Body of pancreas (tissue), 4 donors: ENCODE data around the gene COL4A5. TPM values are rescaled to one million over a fixed set of nuclear protein-coding genes. Genes with fewer than 3 reads are reported as not detected.

Source experiments
- ATAC-seq: fragments of 150-250 bp; one replicate; pipeline ENCODE4 v1.9.1; 2016
- DNase-seq, 4 donors: peaks; one replicate each; pipeline ENCODE4 v3.0.0-alpha.2; 2019
- H3K27ac ChIP-seq, 4 donors: fragments of 200-600 bp; sonication (generic); 1 replicate in 3 of 4; 2 replicates in 1 of 4; pipeline versions ENCODE4 v1.5.1 to v1.6.1; 2016 to 2019; ENCODE audit warnings: mild to moderate bottlenecking in 1 of 4, mixed read lengths in 1 of 4, moderate library complexity in 1 of 4
- H3K27me3 ChIP-seq, 2 donors: fragments of 200-600 bp; sonication (generic); one replicate each; pipeline ENCODE4 v1.6.0; 2016; ENCODE audit warnings: mild to moderate bottlenecking in 1 of 2
- H3K36me3 ChIP-seq, 2 donors: fragments of 200-600 bp; sonication (generic); replicated peaks in 1 of 2; 2 replicates each; pipeline ENCODE4 v1.5.1; 2016; ENCODE audit warnings: low read depth in 2 of 2; ENCODE audit not compliant: insufficient read depth in 1 of 2
- H3K4me1 ChIP-seq: fragments of 200-600 bp; sonication (generic); one replicate; pipeline ENCODE4 v1.6.0; 2016
- H3K4me3 ChIP-seq, 2 donors: fragments of 200-600 bp; sonication (generic); 1 replicate in 1 of 2; 2 replicates in 1 of 2; pipeline ENCODE4 v1.5.1; 2016 to 2019
- H3K9me3 ChIP-seq, 3 donors: fragments of 200-600 bp; sonication (generic); 1 replicate in 2 of 3; 2 replicates in 1 of 3; pipeline ENCODE4 v1.5.1; 2016
- POLR2A ChIP-seq, 3 donors: fragments of 450-650 bp; IDR thresholded peaks; one replicate each; pipeline ENCODE4 v1.6.1; 2016; ENCODE audit warnings: antibody characterized with exemption in 3 of 3, mild to moderate bottlenecking in 2 of 3
- WGBS, 2 donors: methylation state at CpG; one replicate each; pipeline ENCODE4 v1.1.5; 2017; 5-methylcytosine and 5-hydroxymethylcytosine counted together
- intact Hi-C: fragments of 100-400 bp; cut with DNase I; formaldehyde crosslinking; loops from one replicate; pipeline ENCODE4 v1.15.1; 2023
- total RNA-seq, 2 donors: library from RNA; depleted of rRNA; stranded (reverse); fragments of >200 nt; gene quantifications; one replicate each; pipeline ENCODE4 v1.1.0, GENCODE V29; 2016
- TF ChIP-seq, protein P1 (sequence below), 7 experiments: fragments of 450-650 bp in 4 of 7; fragments of 200-600 bp in 3 of 7; sonication (generic) in 3 of 7; IDR thresholded peaks; one replicate each; pipeline ENCODE4 v1.5.1; 2016 to 2019; ENCODE audit warnings: antibody characterized with exemption in 7 of 7

The COL4A5 gene
- total RNA-seq, 2 donors from 2014 or later: 2.3 to 32.0 TPM

GRCh38 chrX:108442901-108443464 lies 3.3 kb downstream of the COL4A5 start:
- no peak for DNase-seq
- H3K36me3 ChIP-seq: no peaks in the 10 kb centered on the region
- no peaks in the 10 kb centered on the region for H3K9me3 ChIP-seq
- no peaks in the 10 kb centered on the region for H3K27me3 ChIP-seq
- TF ChIP-seq POLR2A (IDR thresholded peaks at IDR 0.05): no peak
- TF ChIP-seq, protein P1, sequence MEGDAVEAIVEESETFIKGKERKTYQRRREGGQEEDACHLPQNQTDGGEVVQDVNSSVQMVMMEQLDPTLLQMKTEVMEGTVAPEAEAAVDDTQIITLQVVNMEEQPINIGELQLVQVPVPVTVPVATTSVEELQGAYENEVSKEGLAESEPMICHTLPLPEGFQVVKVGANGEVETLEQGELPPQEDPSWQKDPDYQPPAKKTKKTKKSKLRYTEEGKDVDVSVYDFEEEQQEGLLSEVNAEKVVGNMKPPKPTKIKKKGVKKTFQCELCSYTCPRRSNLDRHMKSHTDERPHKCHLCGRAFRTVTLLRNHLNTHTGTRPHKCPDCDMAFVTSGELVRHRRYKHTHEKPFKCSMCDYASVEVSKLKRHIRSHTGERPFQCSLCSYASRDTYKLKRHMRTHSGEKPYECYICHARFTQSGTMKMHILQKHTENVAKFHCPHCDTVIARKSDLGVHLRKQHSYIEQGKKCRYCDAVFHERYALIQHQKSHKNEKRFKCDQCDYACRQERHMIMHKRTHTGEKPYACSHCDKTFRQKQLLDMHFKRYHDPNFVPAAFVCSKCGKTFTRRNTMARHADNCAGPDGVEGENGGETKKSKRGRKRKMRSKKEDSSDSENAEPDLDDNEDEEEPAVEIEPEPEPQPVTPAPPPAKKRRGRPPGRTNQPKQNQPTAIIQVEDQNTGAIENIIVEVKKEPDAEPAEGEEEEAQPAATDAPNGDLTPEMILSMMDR (IDR thresholded peaks at IDR 0.05): no peak
- no peak overlapping the region for H3K4me3 ChIP-seq
- H3K4me1 ChIP-seq: no peaks in the 10 kb centered on the region
- WGBS, 2 donors: 54 to 74% methylated on average over 2 of the region's 2 CpGs
- ATAC-seq: no peak
- intact Hi-C loops: no loop called here
- no peak overlapping the region for H3K27ac ChIP-seq

GRCh38 chrX:108447303-108447702 lies 7.7 kb downstream of the COL4A5 start:
- TF ChIP-seq, protein P1 (IDR thresholded peaks at IDR 0.05): no peak
- TF ChIP-seq POLR2A (IDR thresholded peaks at IDR 0.05): no peak
- intact Hi-C loops: no loop called here
- 62 to 81% methylated on average over 2 of the region's 2 CpGs for WGBS, 2 donors
- Histone ChIP-seq H3K27me3 (no peaks in the 10 kb centered on the region), H3K27ac (no peak overlapping the region), H3K36me3 (no peaks in the 10 kb centered on the region), H3K4me1 (no peaks in the 10 kb centered on the region), H3K9me3 (no peaks in the 10 kb centered on the region), H3K4me3 (no peak overlapping the region)
- DNase-seq: no peak
- no peak for ATAC-seq

- no peak for TF ChIP-seq POLR2A (IDR thresholded peaks at IDR 0.05)
- TF ChIP-seq, protein P1 (IDR thresholded peaks at IDR 0.05): no peak
- no peak for DNase-seq
- Histone ChIP-seq H3K4me3 (no peak overlapping the region), H3K27ac (no peak overlapping the region), H3K36me3 (no peaks in the 10 kb centered on the region), H3K9me3 (no peaks in the 10 kb centered on the region), H3K4me1 (no peaks in the 10 kb centered on the region), H3K27me3 (no peaks in the 10 kb centered on the region)
- WGBS, 2 donors: 58 to 81% methylated on average over 3 of the region's 3 CpGs
- ATAC-seq: no peak
- intact Hi-C loops: no loop called here
These were observed 14.2 kb downstream of the COL4A5 start for GRCh38 chrX:108453841-108454240.

GRCh38 chrX:108456971-108457477 lies 17.4 kb downstream of the COL4A5 start:
- WGBS, 2 donors: 58 to 67% methylated on average over 4 of the region's 4 CpGs

More at GRCh38 chrX:108456971-108457477, 17.4 kb downstream of the COL4A5 start:
- Histone ChIP-seq H3K27me3 (no peaks in the 10 kb centered on the region), H3K4me1 (no peaks in the 10 kb centered on the region), H3K9me3 (no peaks in the 10 kb centered on the region), H3K4me3 (no peak overlapping the region), H3K36me3 (no peaks in the 10 kb centered on the region), H3K27ac (no peak overlapping the region)
- DNase-seq (no peak), ATAC-seq (no peak)
- intact Hi-C loops: no loop called here
- no peak for TF ChIP-seq POLR2A (IDR thresholded peaks at IDR 0.05)
- TF ChIP-seq, protein P1 (IDR thresholded peaks at IDR 0.05): no peak
